Smooth muscle cell (in vitro differentiated cells): ENCODE measurements around the gene BAD. TPM values are rescaled to one million over a fixed set of nuclear protein-coding genes. Genes with fewer than 3 reads are reported as not detected.
A peak's percentile ranks its signal among the peaks of the same experiment; 100 is the strongest.

Source experiments
- DNase-seq: peaks from one replicate; lab custom pipeline; 2025; ENCODE audit not compliant: unreplicated experiment; lab: John Stamatoyannopoulos, UW
- H2AFZ ChIP-seq: fragments of 200-600 bp; sonication (generic); 2 replicates; pipeline ENCODE4 v1.6.0; 2016; ENCODE audit warnings: antibody characterized with exemption, low read depth, mild to moderate bottlenecking
- H3F3A ChIP-seq: fragments of 200-600 bp; sonication (generic); 2 replicates; pipeline ENCODE4 v1.6.0; 2017; ENCODE audit warnings: antibody characterized with exemption, low read depth
- H3K27ac ChIP-seq: fragments of 200-600 bp; sonication (generic); 2 replicates; pipeline ENCODE4 v1.5.1; 2016; ENCODE audit warnings: low read depth, mild to moderate bottlenecking
- H3K27me3 ChIP-seq: fragments of 200-600 bp; sonication (generic); 2 replicates; pipeline ENCODE4 v1.6.1; 2016; ENCODE audit warnings: low read depth, mild to moderate bottlenecking
- H3K36me3 ChIP-seq: fragments of 200-600 bp; sonication (generic); 2 replicates; pipeline ENCODE4 v1.5.1; 2016; ENCODE audit warnings: low read depth
- H3K4me1 ChIP-seq: fragments of 200-600 bp; sonication (generic); 2 replicates; pipeline ENCODE4 v1.5.1; 2016; ENCODE audit warnings: low read depth
- H3K4me2 ChIP-seq: fragments of 200-600 bp; sonication (generic); 2 replicates; pipeline ENCODE4 v1.6.0; 2016; ENCODE audit warnings: mild to moderate bottlenecking
- H3K4me3 ChIP-seq: fragments of 200-600 bp; sonication (generic); 2 replicates; pipeline ENCODE4 v1.5.1; 2016; ENCODE audit warnings: mild to moderate bottlenecking
- H3K79me2 ChIP-seq: fragments of 200-600 bp; sonication (generic); 2 replicates; pipeline ENCODE4 v1.6.0; 2016; ENCODE audit warnings: low read depth, mild to moderate bottlenecking
- H3K9ac ChIP-seq: fragments of 200-600 bp; sonication (generic); 2 replicates; pipeline ENCODE4 v1.6.0; 2016; ENCODE audit warnings: low read depth
- H3K9me3 ChIP-seq: fragments of 200-600 bp; sonication (generic); replicated peaks from 2 replicates; pipeline ENCODE4 v1.5.1; 2016; ENCODE audit warnings: low read depth
- H4K20me1 ChIP-seq: fragments of 200-600 bp; sonication (generic); 2 replicates; pipeline ENCODE4 v1.6.0; 2016; ENCODE audit warnings: low read depth
- WGBS: methylation state at CpG from one replicate; pipeline ENCODE4 v1.1.7; 2016; ENCODE audit warnings: low lambda C conversion rate; 5-methylcytosine and 5-hydroxymethylcytosine counted together
- polyA plus RNA-seq: library from polyadenylated mRNA; unstranded; fragments of >200 nt; fragmentation: Nextera tagmentation; extraction: Ambion mirVana; gene quantifications from 2 replicates; pipeline ENCODE4 v1.2.1, GENCODE V29; 2016
- total RNA-seq: library from RNA; depleted of rRNA; stranded (reverse); fragments of >200 nt; gene quantifications from 2 replicates; pipeline ENCODE4 v1.2.3, GENCODE V29; 2014
- TF ChIP-seq, protein P1 (sequence below): fragments of 200-600 bp; sonication (generic); IDR thresholded peaks from 2 replicates; pipeline ENCODE4 v1.5.1; 2017; ENCODE audit warnings: borderline replicate concordance, mild to moderate bottlenecking, antibody characterized with exemption; ENCODE audit not compliant: insufficient read depth, poor library complexity, severe bottlenecking

BAD gene
- total and polyA plus RNA-seq, 2 experiments from 2014 or later: 65.8 to 117 TPM

DNA sequence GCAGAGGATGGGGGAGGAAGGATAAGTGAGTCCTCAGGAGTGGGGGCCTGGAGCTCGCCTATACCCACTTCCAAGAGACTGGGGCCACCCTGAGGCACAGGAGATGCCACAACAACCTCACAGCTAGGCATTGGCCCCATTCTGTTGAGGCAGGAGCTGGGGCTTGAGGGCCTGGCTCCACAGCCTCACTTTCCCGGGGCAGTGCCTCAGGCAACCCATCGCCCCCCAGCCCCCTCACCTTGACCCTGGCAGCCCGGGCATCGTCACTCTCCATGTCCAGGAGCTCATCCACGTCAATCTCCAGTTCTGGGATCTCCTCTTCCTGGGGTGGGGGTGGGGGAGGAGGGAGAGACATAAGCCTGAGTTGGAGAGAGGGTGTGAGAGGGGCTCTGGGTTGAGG is 39.5 kb downstream of the BAD start:
- no peak for DNase-seq
- peaks cover 7% of the 10 kb centered on the region for H3F3A ChIP-seq
- peak overlapping the region; percentile 74 for H3K9ac ChIP-seq
- peak overlapping the region; percentile 87 for H3K27ac ChIP-seq
- peak overlapping the region; percentile 63 for H3K4me3 ChIP-seq
- peaks cover 19% of the 10 kb centered on the region for H3K79me2 ChIP-seq
- TF ChIP-seq, protein P1, sequence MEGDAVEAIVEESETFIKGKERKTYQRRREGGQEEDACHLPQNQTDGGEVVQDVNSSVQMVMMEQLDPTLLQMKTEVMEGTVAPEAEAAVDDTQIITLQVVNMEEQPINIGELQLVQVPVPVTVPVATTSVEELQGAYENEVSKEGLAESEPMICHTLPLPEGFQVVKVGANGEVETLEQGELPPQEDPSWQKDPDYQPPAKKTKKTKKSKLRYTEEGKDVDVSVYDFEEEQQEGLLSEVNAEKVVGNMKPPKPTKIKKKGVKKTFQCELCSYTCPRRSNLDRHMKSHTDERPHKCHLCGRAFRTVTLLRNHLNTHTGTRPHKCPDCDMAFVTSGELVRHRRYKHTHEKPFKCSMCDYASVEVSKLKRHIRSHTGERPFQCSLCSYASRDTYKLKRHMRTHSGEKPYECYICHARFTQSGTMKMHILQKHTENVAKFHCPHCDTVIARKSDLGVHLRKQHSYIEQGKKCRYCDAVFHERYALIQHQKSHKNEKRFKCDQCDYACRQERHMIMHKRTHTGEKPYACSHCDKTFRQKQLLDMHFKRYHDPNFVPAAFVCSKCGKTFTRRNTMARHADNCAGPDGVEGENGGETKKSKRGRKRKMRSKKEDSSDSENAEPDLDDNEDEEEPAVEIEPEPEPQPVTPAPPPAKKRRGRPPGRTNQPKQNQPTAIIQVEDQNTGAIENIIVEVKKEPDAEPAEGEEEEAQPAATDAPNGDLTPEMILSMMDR: no peak
- no peak overlapping the region for H2AFZ ChIP-seq
- peak overlapping the region; percentile 89 for H3K4me2 ChIP-seq
- H3K9me3 ChIP-seq: no peaks in the 10 kb centered on the region
- WGBS: 66% methylated on average over 6 of the region's 6 CpGs
- H4K20me1 ChIP-seq: peaks cover 30% of the 10 kb centered on the region
- no peaks in the 10 kb centered on the region for H3K27me3 ChIP-seq
- H3K36me3 ChIP-seq: no peaks in the 10 kb centered on the region
- H3K4me1 ChIP-seq: peaks cover 21% of the 10 kb centered on the region

DNA sequence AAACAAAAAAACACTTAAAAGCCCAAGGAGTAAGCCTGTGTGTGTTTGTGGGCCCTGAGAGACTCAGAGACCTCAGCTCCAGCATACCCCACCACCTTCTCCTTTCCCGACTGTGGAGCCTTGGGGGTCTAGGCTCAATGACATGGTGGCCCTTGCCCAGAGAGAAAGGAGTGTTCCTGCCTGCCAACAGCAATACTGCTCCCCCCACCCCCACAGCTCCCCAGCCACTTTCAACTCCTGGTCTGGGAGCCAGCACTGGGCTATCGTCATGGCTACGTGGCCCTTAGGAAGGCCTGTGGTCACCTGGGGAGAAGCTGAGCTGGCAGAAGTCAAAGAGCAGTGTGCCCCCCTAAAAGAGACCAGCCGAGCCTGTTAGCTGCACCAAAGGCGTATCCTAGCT is 40.4 kb downstream of the BAD start:
- 70% methylated on average over 5 of the region's 5 CpGs for WGBS
- H2AFZ ChIP-seq: no peak overlapping the region
- no peak overlapping the region for H3K4me2 ChIP-seq
- no peak for DNase-seq
- TF ChIP-seq, protein P1: no peak
- no peak overlapping the region for H3K4me3 ChIP-seq
- H3F3A ChIP-seq: peaks cover 10% of the 10 kb centered on the region
- peaks cover 19% of the 10 kb centered on the region for H3K79me2 ChIP-seq
- H3K36me3 ChIP-seq: no peaks in the 10 kb centered on the region
- H3K4me1 ChIP-seq: peaks cover 21% of the 10 kb centered on the region
- no peak overlapping the region for H3K9ac ChIP-seq
- H3K27me3 ChIP-seq: no peaks in the 10 kb centered on the region
- peaks cover 30% of the 10 kb centered on the region for H4K20me1 ChIP-seq
- H3K27ac ChIP-seq: peak overlapping the region; percentile 87
- H3K9me3 ChIP-seq: no peaks in the 10 kb centered on the region

DNA sequence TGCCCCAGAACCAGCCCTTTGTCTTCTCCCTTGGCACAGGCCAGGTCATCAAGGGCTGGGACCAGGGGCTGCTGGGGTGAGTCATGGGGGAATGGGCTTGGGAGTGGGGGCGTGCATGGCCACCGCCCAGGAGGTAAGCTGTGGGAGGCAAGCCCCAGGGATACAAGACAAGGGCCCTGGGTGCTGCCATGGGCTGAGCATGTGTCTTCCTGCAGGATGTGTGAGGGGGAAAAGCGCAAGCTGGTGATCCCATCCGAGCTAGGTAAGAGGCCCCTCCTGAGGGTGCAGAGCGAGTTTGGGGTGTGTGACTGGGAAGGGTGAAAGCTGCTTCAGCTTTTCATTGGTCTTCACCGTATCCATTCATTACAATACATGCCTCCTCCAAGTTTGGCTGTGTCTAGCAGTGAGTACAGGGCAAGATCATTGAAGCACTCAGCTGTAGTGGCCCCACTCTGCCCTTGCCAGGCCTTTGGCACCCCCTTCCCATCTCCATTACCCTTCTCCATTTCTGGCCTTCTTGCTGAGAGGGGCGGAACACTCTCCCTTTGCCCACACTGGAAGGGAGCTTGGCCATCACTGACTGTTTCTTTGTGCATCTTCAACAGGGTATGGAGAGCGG is 41.1 kb downstream of the BAD start:
- no peaks in the 10 kb centered on the region for H3K9me3 ChIP-seq
- peaks cover 17% of the 10 kb centered on the region for H3F3A ChIP-seq
- peaks cover 18% of the 10 kb centered on the region for H3K4me1 ChIP-seq
- H3K4me2 ChIP-seq: peak overlapping the region; percentile 96
- 87% methylated on average over 8 of the region's 8 CpGs for WGBS
- no peak for DNase-seq
- peak overlapping the region; percentile 87 for H3K27ac ChIP-seq
- TF ChIP-seq, protein P1: no peak
- no peak overlapping the region for H3K4me3 ChIP-seq
- no peaks in the 10 kb centered on the region for H3K27me3 ChIP-seq
- no peak overlapping the region for H2AFZ ChIP-seq
- no peaks in the 10 kb centered on the region for H3K36me3 ChIP-seq
- no peak overlapping the region for H3K9ac ChIP-seq
- peaks cover 30% of the 10 kb centered on the region for H4K20me1 ChIP-seq
- peaks cover 19% of the 10 kb centered on the region for H3K79me2 ChIP-seq
